ENCODE data around the gene EPS8L1.

DNA sequence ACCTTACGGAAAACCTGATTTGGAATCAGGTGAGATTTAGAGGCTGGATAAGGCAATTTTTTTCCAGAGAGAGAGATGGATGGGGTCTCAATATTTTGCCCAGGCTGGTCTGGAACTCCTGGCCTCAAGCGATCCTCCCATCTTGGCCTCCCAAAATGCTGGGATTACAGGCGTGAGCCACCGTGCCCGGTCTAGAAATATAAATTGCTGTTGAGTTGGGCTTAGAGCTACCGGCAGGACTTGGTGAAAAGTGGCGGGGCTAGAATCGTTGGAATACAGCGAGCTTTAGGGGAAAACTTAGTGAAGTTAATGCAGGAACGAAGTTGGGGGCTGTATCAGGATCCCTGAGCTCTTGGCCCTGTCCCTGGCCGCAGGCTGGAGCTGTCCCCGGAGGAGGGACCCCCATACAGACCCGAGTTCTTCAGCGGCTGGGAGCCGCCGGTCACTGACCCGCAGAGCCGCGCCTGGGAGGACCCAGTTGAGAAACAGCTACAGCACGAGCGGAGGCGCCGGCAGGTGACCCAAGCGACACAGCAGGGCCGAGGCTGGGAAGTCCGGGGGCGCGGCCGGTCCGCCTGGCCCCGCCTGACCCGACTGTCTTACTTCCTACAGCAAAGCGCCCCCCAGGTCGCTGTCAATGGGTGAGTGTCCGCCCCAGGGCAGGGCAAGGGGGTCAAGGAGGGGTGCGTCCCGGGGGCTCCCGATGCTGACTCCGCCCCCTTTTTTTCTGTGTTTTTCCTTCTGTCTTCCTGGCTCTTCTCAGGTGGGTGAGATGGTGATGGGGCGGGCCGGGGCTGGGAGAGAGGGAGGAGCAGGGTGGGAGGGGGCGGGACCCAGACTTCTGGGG is 7.6 kb downstream of the EPS8L1 start:
- TF ChIP-seq POLR2A (IDR thresholded peaks at IDR 0.05), result no peak
- TF ChIP-seq, protein P1, sequence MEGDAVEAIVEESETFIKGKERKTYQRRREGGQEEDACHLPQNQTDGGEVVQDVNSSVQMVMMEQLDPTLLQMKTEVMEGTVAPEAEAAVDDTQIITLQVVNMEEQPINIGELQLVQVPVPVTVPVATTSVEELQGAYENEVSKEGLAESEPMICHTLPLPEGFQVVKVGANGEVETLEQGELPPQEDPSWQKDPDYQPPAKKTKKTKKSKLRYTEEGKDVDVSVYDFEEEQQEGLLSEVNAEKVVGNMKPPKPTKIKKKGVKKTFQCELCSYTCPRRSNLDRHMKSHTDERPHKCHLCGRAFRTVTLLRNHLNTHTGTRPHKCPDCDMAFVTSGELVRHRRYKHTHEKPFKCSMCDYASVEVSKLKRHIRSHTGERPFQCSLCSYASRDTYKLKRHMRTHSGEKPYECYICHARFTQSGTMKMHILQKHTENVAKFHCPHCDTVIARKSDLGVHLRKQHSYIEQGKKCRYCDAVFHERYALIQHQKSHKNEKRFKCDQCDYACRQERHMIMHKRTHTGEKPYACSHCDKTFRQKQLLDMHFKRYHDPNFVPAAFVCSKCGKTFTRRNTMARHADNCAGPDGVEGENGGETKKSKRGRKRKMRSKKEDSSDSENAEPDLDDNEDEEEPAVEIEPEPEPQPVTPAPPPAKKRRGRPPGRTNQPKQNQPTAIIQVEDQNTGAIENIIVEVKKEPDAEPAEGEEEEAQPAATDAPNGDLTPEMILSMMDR (IDR thresholded peaks at IDR 0.05), result no peak
